HFF-Myc (cell line): ENCODE results near the gene RNF157.
"Not testable (repeated sequence)": the region's sequence is repeated elsewhere in the genome, so short reads cannot be mapped to it uniquely, and the experiment has no call there.

ENCODE experiments used
- DNase-seq: peaks from one replicate; pipeline ENCODE4 v3.0.0-alpha.2; 2011; ENCODE audit warnings: low read depth; ENCODE audit errors: extremely low read depth
- H3K4me3 ChIP-seq: replicated peaks from 2 replicates; pipeline ENCODE4 v1.5.1; 2011; ENCODE audit warnings: low read depth, mild to moderate bottlenecking, control low read depth, low read length
- CTCF ChIP-seq: IDR thresholded peaks from 2 replicates; pipeline ENCODE4 v1.5.1; 2012; ENCODE audit warnings: mild to moderate bottlenecking, low read depth, low read length, control low read depth; ENCODE audit errors: missing control alignments

RNF157 gene

GRCh38 chr17:76268991-76269981, 29.0 kb upstream of the RNF157 start:
- no peak for DNase-seq
- H3K4me3 ChIP-seq: no peak overlapping the region
- TF ChIP-seq CTCF: no peak

GRCh38 chr17:76268015-76268749, 27.9 kb upstream of the RNF157 start:
- no peak for DNase-seq
- H3K4me3 ChIP-seq: 0 out of 2 replicates have a peak overlapping the region, but pooled peaks have one; percentile 0
- TF ChIP-seq CTCF: no peak

- DNase-seq: not testable (repeated sequence)
- peak overlapping the region; percentile 80; the same call in 1 of the 2 replicates for H3K4me3 ChIP-seq
Observed at GRCh38 chr17:76267581-76268001, 27.3 kb upstream of the RNF157 start.

- peak overlapping the region; percentile 80 for H3K4me3 ChIP-seq
- no peak for DNase-seq
- TF ChIP-seq CTCF: no peak
Observed at GRCh38 chr17:76267051-76267576, 26.8 kb upstream of the RNF157 start.

GRCh38 chr17:76266244-76266938, 26.1 kb upstream of the RNF157 start:
- DNase-seq: no peak
- no peak for TF ChIP-seq CTCF
- peak overlapping the region; percentile 80 for H3K4me3 ChIP-seq

- DNase-seq: no peak
- no peak for TF ChIP-seq CTCF
- peak overlapping the region; percentile 80 for H3K4me3 ChIP-seq
Observed at GRCh38 chr17:76265624-76266243, 25.4 kb upstream of the RNF157 start.
